Measurements from ENCODE around the gene SERPINA4.

Gene SERPINA4

GRCh38 chr14:94542111-94542810 is 19.0 kb upstream of the SERPINA4 start:
- in situ Hi-C loops (cut with HindIII; ENCODE audit: low sequenced_read_pairs) = no loop called here

DNA sequence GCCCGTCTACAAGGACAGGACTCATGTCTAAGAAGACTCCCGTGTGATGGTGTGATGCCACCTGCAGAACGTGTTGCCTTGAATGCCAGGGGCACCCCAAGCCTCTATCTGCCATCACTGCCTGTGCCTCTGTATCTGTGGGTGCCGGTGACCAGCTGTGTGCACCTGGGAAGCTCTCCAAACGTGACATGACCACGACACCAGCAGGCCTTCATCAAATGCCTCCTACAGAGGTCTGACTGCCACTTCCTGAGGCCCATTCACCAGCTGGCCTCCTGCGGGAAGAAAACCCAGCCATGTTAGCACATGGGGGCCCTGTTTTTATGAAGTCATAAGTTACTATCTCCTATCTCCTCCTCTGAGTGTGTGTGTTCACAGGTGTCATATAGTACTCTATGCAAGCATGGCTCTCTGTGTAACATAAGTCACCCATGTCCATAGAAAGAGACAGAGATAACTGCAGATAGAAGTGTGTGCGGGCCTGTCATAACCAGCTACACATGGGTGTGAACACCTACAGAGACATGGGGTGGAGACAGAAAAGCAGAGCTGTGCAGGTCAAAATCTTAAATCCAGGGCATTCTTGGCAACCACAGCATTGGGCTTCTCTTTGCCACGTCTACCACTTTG is 18.3 kb upstream of the SERPINA4 start:
- in situ Hi-C loops (cut with HindIII; ENCODE audit: low sequenced_read_pairs) = no loop called here

DNA sequence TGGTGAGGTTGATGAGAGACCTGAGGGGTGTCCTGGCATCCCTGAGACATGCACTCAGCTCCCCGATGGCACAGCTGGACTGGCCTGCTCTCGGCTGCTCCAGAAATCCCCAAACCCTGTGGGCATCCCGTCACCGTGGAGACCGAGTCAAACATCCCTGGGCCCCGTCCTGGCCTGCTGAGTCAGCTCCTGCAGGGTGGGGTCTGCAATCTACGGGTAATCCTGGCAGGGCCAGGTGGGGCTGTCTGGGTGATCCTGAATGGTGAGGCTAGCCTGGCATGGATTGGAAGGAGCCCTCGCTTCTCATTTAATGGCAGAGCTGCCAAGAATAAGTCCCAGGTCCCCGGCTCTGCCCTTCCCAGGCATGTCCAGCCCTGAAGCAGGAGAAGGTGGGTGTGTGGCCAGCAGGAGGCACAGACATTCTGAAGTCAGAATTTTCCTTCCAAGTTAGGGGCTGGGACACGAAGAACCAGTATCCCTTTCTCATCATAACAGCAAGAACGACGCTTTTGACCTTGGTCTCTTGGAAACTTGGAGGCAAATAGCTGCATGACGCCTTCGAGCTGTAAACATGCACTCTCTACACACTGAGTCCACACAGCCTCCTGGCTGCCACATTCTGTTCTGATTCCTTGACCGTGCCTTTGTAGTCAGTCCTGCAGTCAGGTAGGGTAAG is 17.7 kb upstream of the SERPINA4 start:
- in situ Hi-C loops (cut with HindIII; ENCODE audit: low sequenced_read_pairs) = no loop called here

GRCh38 chr14:94544726-94545125 is 16.5 kb upstream of the SERPINA4 start:
- in situ Hi-C loops (cut with HindIII; ENCODE audit: low sequenced_read_pairs) = no loop called here

GRCh38 chr14:94545131-94545841 is 16.0 kb upstream of the SERPINA4 start:
- in situ Hi-C loops (cut with HindIII; ENCODE audit: low sequenced_read_pairs) = no loop called here

DNA sequence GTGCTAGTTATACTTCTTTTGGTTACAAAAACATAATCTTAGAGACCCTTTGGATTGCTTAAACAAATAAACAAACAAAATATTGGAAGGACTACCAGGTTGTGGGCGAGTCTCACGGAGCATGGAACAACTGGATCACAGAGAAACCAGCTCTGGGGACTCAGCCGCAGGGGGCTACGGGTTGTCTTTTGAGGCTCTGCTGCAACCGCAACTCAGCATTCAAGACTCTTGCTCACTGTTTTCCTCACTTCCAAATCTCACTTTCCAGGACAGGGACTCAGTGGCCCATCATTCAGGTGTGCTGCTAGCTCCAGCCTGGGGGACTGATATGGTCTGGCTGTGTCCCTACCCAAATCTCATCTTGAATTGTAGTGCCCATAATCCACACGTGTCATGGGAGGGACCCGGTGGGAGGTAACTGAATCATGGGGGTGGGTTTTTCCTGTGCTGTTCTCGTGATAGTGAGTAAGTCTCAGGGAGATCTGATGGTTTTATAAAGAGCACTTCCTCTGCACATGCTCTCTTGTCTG is 14.0 kb upstream of the SERPINA4 start:
- in situ Hi-C loops (cut with HindIII; ENCODE audit: low sequenced_read_pairs) = no loop called here

- in situ Hi-C loops (cut with HindIII; ENCODE audit: low sequenced_read_pairs) = no loop called here
Measured at GRCh38 chr14:94547726-94548125, 13.5 kb upstream of the SERPINA4 start.

DNA sequence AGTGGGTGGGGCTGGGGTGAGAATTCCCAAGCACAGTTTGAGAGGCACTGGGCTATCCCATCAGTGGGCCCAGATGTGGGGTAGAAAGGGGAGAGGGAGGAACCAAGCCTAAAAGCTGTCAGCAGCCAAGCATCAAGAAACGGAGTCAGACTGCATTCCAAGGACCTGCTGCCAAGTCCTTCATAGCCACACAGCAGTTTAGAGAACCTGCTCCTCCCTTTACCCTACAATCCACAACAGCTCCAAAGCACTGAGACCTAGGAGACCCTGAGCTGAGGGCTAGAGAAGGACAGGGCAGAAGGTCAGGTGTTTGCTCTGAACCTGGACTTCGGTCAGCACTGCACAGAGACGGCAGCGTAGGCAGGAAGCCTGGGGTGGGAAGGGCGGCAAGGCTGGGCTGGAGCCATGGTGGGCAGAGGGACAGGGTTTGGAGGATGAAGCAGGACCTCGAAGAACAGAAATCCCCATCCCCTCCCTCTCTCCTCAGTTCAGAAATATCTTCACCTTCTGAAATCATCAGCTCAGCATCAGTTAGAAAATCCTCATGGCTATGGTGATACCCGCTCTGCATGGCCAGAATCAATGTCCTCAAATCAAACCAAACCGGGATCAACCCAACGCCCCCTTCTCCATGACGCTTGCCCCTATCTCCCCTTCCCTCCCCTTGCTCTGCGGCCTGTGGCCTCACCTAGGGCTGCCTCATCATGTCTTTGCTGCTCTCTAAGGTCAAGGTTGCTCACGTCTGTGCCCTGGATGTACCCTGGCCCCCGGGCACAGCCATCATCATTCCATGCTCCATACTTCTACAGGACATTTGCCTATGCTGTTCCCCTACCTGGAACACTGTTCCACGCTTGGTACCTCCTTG is 12.9 kb upstream of the SERPINA4 start:
- in situ Hi-C loops (cut with HindIII; ENCODE audit: low sequenced_read_pairs) = no loop called here

- in situ Hi-C loops (cut with HindIII; ENCODE audit: low sequenced_read_pairs) = no loop called here
Measured at GRCh38 chr14:94548999-94549985, 11.9 kb upstream of the SERPINA4 start.

DNA sequence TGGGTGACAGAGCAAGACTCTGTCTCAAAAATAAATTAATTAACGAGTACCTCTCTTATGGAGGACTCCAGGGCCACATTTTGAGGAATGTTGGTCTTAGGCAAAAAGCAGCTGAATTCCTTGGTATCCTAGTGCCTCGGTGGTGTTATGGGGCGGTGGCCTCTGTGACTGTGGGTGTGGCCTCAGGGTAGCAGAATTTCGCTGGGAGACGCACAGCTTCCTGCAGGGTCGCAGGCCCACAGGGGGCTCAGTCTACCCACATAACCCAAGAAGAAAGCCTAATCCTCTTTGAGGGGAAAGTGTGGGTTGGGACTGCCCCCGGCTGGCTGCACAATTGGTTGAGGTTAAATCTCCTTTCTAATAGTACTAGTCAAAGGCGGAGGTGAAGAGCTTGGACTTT is 11.2 kb upstream of the SERPINA4 start:
- in situ Hi-C loops (cut with HindIII; ENCODE audit: low sequenced_read_pairs) = no loop called here

GRCh38 chr14:94555991-94556390 is 5.3 kb upstream of the SERPINA4 start:
- in situ Hi-C loops (cut with HindIII; ENCODE audit: low sequenced_read_pairs) = no loop called here

- in situ Hi-C loops (cut with HindIII; ENCODE audit: low sequenced_read_pairs) = no loop called here
Measured at GRCh38 chr14:94557327-94557726, 3.9 kb upstream of the SERPINA4 start.

GRCh38 chr14:94558842-94559241 is 2.4 kb upstream of the SERPINA4 start:
- in situ Hi-C loops (cut with HindIII; ENCODE audit: low sequenced_read_pairs) = no loop called here

- in situ Hi-C loops (cut with HindIII; ENCODE audit: low sequenced_read_pairs) = no loop called here
Measured at GRCh38 chr14:94559638-94560290, 1.5 kb upstream of the SERPINA4 start.

DNA sequence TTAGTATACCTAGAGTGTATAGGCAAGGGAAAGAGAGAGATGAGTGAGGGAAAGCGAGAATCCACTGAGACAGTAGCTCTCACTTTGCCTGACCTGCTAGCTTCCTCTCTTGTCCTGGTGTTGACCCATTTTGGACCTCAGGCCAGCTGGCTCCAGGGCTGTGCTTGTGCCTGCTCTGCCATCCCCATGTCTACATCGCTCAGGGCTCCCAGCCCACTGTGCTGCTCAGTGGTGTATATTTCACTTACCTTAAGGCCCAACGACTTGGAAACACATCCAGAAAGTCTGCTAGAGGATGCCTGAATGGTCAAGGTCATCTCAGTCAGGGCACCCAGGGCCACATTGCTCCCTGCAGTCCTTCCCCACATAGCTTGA is 964 bp upstream of the SERPINA4 start:
- in situ Hi-C loops (cut with HindIII; ENCODE audit: low sequenced_read_pairs) = no loop called here

GRCh38 chr14:94561656-94562010 is 391 bp downstream of the SERPINA4 start:
- in situ Hi-C loops (cut with HindIII; ENCODE audit: low sequenced_read_pairs) = no loop called here

GRCh38 chr14:94562022-94562421 is 780 bp downstream of the SERPINA4 start:
- in situ Hi-C loops (cut with HindIII; ENCODE audit: low sequenced_read_pairs) = no loop called here

- in situ Hi-C loops (cut with HindIII; ENCODE audit: low sequenced_read_pairs) = no loop called here
Measured at GRCh38 chr14:94562941-94563883, 2.0 kb downstream of the SERPINA4 start.

Measured in DLD1 (cell line).